A549 (cell line): ENCODE data around the gene B3GNT3. TPM values are rescaled to one million over a fixed set of nuclear protein-coding genes. Genes with fewer than 3 reads are reported as not detected.

Experiments used
- ATAC-seq, 2 experiments: fragments of 200-7000 bp in 1 of 2; fragments of >200 bp in 1 of 2; cut with Nextera tagmentation in 1 of 2; cut with Tn5 transposase in 1 of 2; 3 replicates each; pipeline versions ENCODE4 v1.8.0 to v1.9.1; 2018 to 2020; ENCODE audit warnings: mild to moderate bottlenecking in 1 of 2, moderate library complexity in 1 of 2
- CTCF ChIA-PET: fragments of 300-600 bp; sonication (Branson Sonifier 250); formaldehyde crosslinking; extraction: SDS; loops from one replicate; lab custom pipeline; 2021; ENCODE audit warnings: antibody characterized with exemption, inconsistent platforms; lab: Yijun Ruan, JAX
- POLR2A ChIA-PET: fragments of 350-600 bp; formaldehyde crosslinking; extraction: SDS; loops from one replicate; lab custom pipeline; 2021; ENCODE audit warnings: antibody characterized with exemption, inconsistent platforms; lab: Yijun Ruan, JAX
- DNase-seq, 2 experiments: peaks; one replicate each; pipeline versions ENCODE4 v3.0.0 to v3.0.0-alpha.2; 2011 to 2016; ENCODE audit warnings: low read depth in 1 of 2, low spot score in 1 of 2
- FAIRE-seq: peaks from 2 replicates; lab custom pipeline; 2011; peaks lifted over from hg19 to GRCh38; lab: Jason Lieb, UNC
- H3K27ac ChIP-seq, 2 experiments: fragments of >200 bp; sonication (Bioruptor Twin); formaldehyde crosslinking; 3 replicates each; pipeline ENCODE4 v1.5.1; 2016 to 2017
- H3K4me1 ChIP-seq: fragments of >200 bp; sonication (Bioruptor Twin); formaldehyde crosslinking; 3 replicates; pipeline ENCODE4 v1.6.1; 2016
- H3K4me2 ChIP-seq: fragments of >200 bp; sonication (Bioruptor Twin); formaldehyde crosslinking; 3 replicates; pipeline ENCODE4 v1.6.1; 2016
- H3K4me3 ChIP-seq: fragments of >200 bp; sonication (Bioruptor Twin); formaldehyde crosslinking; 3 replicates; pipeline ENCODE4 v1.5.1; 2016
- H3K9me3 ChIP-seq: fragments of >200 bp; sonication (Bioruptor Twin); formaldehyde crosslinking; 3 replicates; pipeline ENCODE4 v1.6.1; 2016
- BCL3 ChIP-seq: fragments of >200 bp; sonication (Bioruptor Twin); formaldehyde crosslinking; IDR thresholded peaks from 3 replicates; pipeline ENCODE4 v1.6.1; 2016
- BHLHE40 ChIP-seq: IDR thresholded peaks from 2 replicates; pipeline ENCODE4 v1.6.1; 2012; ENCODE audit warnings: low read depth, low read length, inconsistent platforms
- CBX2 ChIP-seq: fragments of 200-600 bp; sonication (generic); IDR thresholded peaks from 2 replicates; pipeline ENCODE4 v1.6.1; 2016; ENCODE audit warnings: low read depth, mild to moderate bottlenecking, borderline replicate concordance
- CBX8 ChIP-seq: fragments of 200-600 bp; sonication (generic); IDR thresholded peaks from 2 replicates; pipeline ENCODE4 v1.6.1; 2016
- CHD2 ChIP-seq: fragments of 150-350 bp; IDR thresholded peaks from 2 replicates; pipeline ENCODE4 v1.6.1; 2014; ENCODE audit warnings: low read length; ENCODE audit not compliant: partially characterized antibody
- CTCF ChIP-seq: fragments of >200 bp; sonication (Bioruptor Twin); formaldehyde crosslinking; IDR thresholded peaks from 3 replicates; pipeline ENCODE4 v1.5.1; 2016
- E2F6 ChIP-seq: IDR thresholded peaks from 2 replicates; pipeline ENCODE4 v1.6.1; 2012; ENCODE audit warnings: low read depth, borderline replicate concordance
- EHMT2 ChIP-seq: fragments of 200-600 bp; sonication (generic); IDR thresholded peaks from 2 replicates; pipeline ENCODE4 v1.6.1; 2016; ENCODE audit warnings: antibody characterized with exemption, low read depth, mild to moderate bottlenecking, moderate library complexity
- ELK1 ChIP-seq: fragments of 150-350 bp; IDR thresholded peaks from 2 replicates; pipeline ENCODE4 v1.6.1; 2014; ENCODE audit warnings: low read depth, mild to moderate bottlenecking, low read length
- EP300 ChIP-seq, 2 experiments: fragments of >200 bp; sonication (Bioruptor Twin); formaldehyde crosslinking; IDR thresholded peaks; 2 replicates in 1 of 2; 3 replicates in 1 of 2; pipeline ENCODE4 v1.6.1; 2016 to 2017
- HES2 ChIP-seq: fragments of >200 bp; sonication (Bioruptor Twin); formaldehyde crosslinking; IDR thresholded peaks from 2 replicates; pipeline ENCODE4 v1.6.1; 2016
- HMGXB4 ChIP-seq: fragments of 250-450 bp; sonication (Bioruptor Pico); IDR thresholded peaks from 2 replicates; pipeline ENCODE4 v1.5.0; 2021; ENCODE audit warnings: mild to moderate bottlenecking, moderate library complexity, borderline replicate concordance
- JUN ChIP-seq, 2 experiments: fragments of >200 bp; sonication (Bioruptor Twin); formaldehyde crosslinking; IDR thresholded peaks; 2 replicates in 1 of 2; 3 replicates in 1 of 2; pipeline ENCODE4 v1.6.1; 2016 to 2017
- MAX ChIP-seq: IDR thresholded peaks from 2 replicates; pipeline ENCODE4 v1.6.1; 2012
- MAZ ChIP-seq: fragments of 150-350 bp; IDR thresholded peaks from 2 replicates; pipeline ENCODE4 v1.6.1; 2014; ENCODE audit warnings: antibody characterized with exemption, low read depth, low read length, borderline replicate concordance
- NR3C1 ChIP-seq: fragments of >200 bp; sonication (Bioruptor Twin); formaldehyde crosslinking; IDR thresholded peaks from 3 replicates; pipeline ENCODE4 v1.6.1; 2017
- PBX3 ChIP-seq: IDR thresholded peaks from 2 replicates; pipeline ENCODE4 v1.6.1; 2012
- PHF8 ChIP-seq: fragments of 200-600 bp; sonication (generic); IDR thresholded peaks from 2 replicates; pipeline ENCODE4 v1.6.1; 2016; ENCODE audit warnings: low read depth, mild to moderate bottlenecking, antibody characterized with exemption, moderate library complexity, borderline replicate concordance
- POLR2A ChIP-seq: IDR thresholded peaks from 2 replicates; pipeline ENCODE4 v1.6.1; 2012; ENCODE audit warnings: mild to moderate bottlenecking, low read length
- RAD21 ChIP-seq, 2 experiments: fragments of >200 bp in 1 of 2; sonication (Bioruptor Twin) in 1 of 2; formaldehyde crosslinking in 1 of 2; IDR thresholded peaks in 1 of 2; conservative IDR thresholded peaks in 1 of 2; 2 replicates in 1 of 2; 3 replicates in 1 of 2; pipeline ENCODE4 v1.6.1; 2012 to 2018; ENCODE audit warnings: inconsistent platforms in 1 of 2
- RCOR1 ChIP-seq: fragments of 150-350 bp; IDR thresholded peaks from 2 replicates; pipeline ENCODE4 v1.6.1; 2014; ENCODE audit warnings: antibody characterized with exemption, low read length, low read depth
- REST ChIP-seq: fragments of 200-600 bp; sonication (generic); IDR thresholded peaks from 2 replicates; pipeline ENCODE4 v1.6.1; 2016; ENCODE audit warnings: antibody characterized with exemption, mild to moderate bottlenecking, moderate library complexity
- SMC3 ChIP-seq: fragments of >200 bp; sonication (Bioruptor Twin); formaldehyde crosslinking; IDR thresholded peaks from 3 replicates; pipeline ENCODE4 v1.6.1; 2018; ENCODE audit warnings: inconsistent platforms
- TP53 ChIP-seq: fragments of 250-450 bp; sonication (Bioruptor Pico); IDR thresholded peaks from 2 replicates; pipeline ENCODE4 v1.5.0; 2021; ENCODE audit warnings: mild to moderate bottlenecking, moderate library complexity
- ZSCAN20 ChIP-seq: fragments of 250-450 bp; sonication (Bioruptor Pico); IDR thresholded peaks from 2 replicates; pipeline ENCODE4 v1.8.0; 2022; ENCODE audit warnings: mild to moderate bottlenecking, moderate library complexity
- WGBS: methylation state at CpG from one replicate; pipeline ENCODE4 v1.1.6; 2017; ENCODE audit errors: missing lambda C conversion rate; 5-methylcytosine and 5-hydroxymethylcytosine counted together
- polyA plus RNA-seq, 4 experiments: library from polyadenylated mRNA; depleted of rRNA in 3 of 4; stranded (reverse); fragments of >200 nt; fragmentation: RNase III in 1 of 4; extraction: RNeasy Plus Mini Kit Qiagen cat#74134 plus additional on column Dnase treatment in 1 of 4; gene quantifications; 2 replicates in 3 of 4; 3 replicates in 1 of 4; pipeline ENCODE4 v1.2.3, GENCODE V29; 2011 to 2017

B3GNT3 gene
- polyA plus RNA-seq, 2 of the 4 experiments (the other 2 are of a cell fraction) = 2.4 to 2.7 TPM

- peak; percentile 62 to 94 for DNase-seq
- H3K27ac ChIP-seq = peak overlapping the region; percentile 77 to 93
- TF ChIP-seq MAZ (no peak), REST (no peak), CHD2 (no peak), SMC3 (no peak), EP300 (IDR thresholded peaks at IDR 0.05) (no peak), HMGXB4 (CRISPR knock-in tag) (no peak), BCL3 (no peak), HES2 (no peak), NR3C1 (no peak), BHLHE40 (no peak), PHF8 (0 out of 2 replicates have a peak, but pooled peaks have one; percentile 28), MAX (peak; percentile 84), ELK1 (no peak), ZSCAN20 (CRISPR knock-in tag) (no peak), RAD21 (conservative IDR thresholded peaks at IDR 0.05 in 1 of 2, IDR thresholded peaks at IDR 0.05 in 1 of 2) (no peak), CBX2 (no peak), POLR2A (0 out of 2 replicates have a peak, but pooled peaks have one; percentile 13), CTCF (no peak), CBX8 (no peak), RCOR1 (no peak), E2F6 (peak; percentile 54; the same call in 1 of the 2 replicates), EHMT2 (no peak), TP53 (CRISPR knock-in tag) (no peak), JUN (IDR thresholded peaks at IDR 0.05) (0 out of 5 replicates have a peak, but pooled peaks of 1 of the 2 experiments have one; percentile 32), PBX3 (no peak)
These were observed 16.5 kb upstream of the B3GNT3 start for GRCh38 chr19:17778251-17778967.

More at GRCh38 chr19:17778251-17778967, 16.5 kb upstream of the B3GNT3 start:
- WGBS = 2% methylated on average over 10 of the region's 37 CpGs
- H3K4me2 ChIP-seq = peak overlapping the region; percentile 99
- POLR2A ChIA-PET = no interaction called here
- CTCF ChIA-PET = interaction anchor here (1.5 to 2.0 kb wide), 2 partner anchors 12 kb away, joined by 4 to 9 read pairs; no protein-coding TSS in a partner anchor
- no peaks in the 10 kb centered on the region for H3K9me3 ChIP-seq
- H3K4me3 ChIP-seq = peak overlapping the region; percentile 56
- peak; percentile 79 to 87 for ATAC-seq
- FAIRE-seq = no peak
- peaks cover 4% of the 10 kb centered on the region; the same call in 1 of the 3 replicates for H3K4me1 ChIP-seq
